Endothelial cell of umbilical vein (primary cell): ENCODE data around the gene GMCL2. TPM values are rescaled to one million over a fixed set of nuclear protein-coding genes. Genes with fewer than 3 reads are reported as not detected.

ENCODE experiments used
- BruUV-seq: library from RNA; stranded (reverse); fragments of 400-500 nt; replicated peaks from 2 replicates; lab custom pipeline; 2021; lab: Mats Ljungman, UMichigan
- CTCF ChIA-PET: fragments of 300-600, 350-600 bp; sonication (Branson Sonifier 250); formaldehyde crosslinking; loops from one replicate; lab custom pipeline; 2021; ENCODE audit warnings: antibody characterized with exemption, inconsistent platforms; lab: Charles Lee
- POLR2A ChIA-PET: fragments of 300-600, 350-600 bp; sonication (Branson Sonifier 250); formaldehyde crosslinking; loops from one replicate; lab custom pipeline; 2021; ENCODE audit warnings: antibody characterized with exemption, inconsistent platforms; lab: Charles Lee
- DNase-seq: peaks from one replicate; pipeline ENCODE4 v3.0.0-alpha.2; 2011; ENCODE audit warnings: low read depth, low spot score
- FAIRE-seq: peaks from 2 replicates; lab custom pipeline; 2011; peaks lifted over from hg19 to GRCh38; lab: Jason Lieb, UNC
- H2AFZ ChIP-seq: 2 replicates; pipeline ENCODE4 v1.6.0; 2012; ENCODE audit warnings: low read depth, low read length, control low read depth, inconsistent platforms
- H3K27ac ChIP-seq: 2 replicates; pipeline ENCODE4 v1.5.1; 2011; ENCODE audit warnings: low read depth, mild to moderate bottlenecking, control low read depth, low read length, moderate library complexity; ENCODE audit not compliant: insufficient read depth
- H3K27me3 ChIP-seq, 2 experiments: 2 replicates each; pipeline versions ENCODE4 v1.6.0 to v1.6.1; 2011; ENCODE audit warnings: low read length in 2 of 2, mixed read lengths in 1 of 2; ENCODE audit not compliant: control insufficient read depth in 2 of 2, insufficient read depth in 2 of 2
- H3K36me3 ChIP-seq, 2 experiments: 2 replicates in 1 of 2; 3 replicates in 1 of 2; pipeline ENCODE4 v1.5.1; 2011; ENCODE audit warnings: low read length in 2 of 2, mild to moderate bottlenecking in 1 of 2, moderate library complexity in 1 of 2; ENCODE audit not compliant: control insufficient read depth in 2 of 2, insufficient read depth in 2 of 2; ENCODE audit errors: extremely low read depth in 1 of 2
- H3K4me1 ChIP-seq: 3 replicates; pipeline ENCODE4 v1.5.1; 2011; ENCODE audit warnings: mild to moderate bottlenecking, low read length; ENCODE audit not compliant: control insufficient read depth, insufficient read depth; ENCODE audit errors: extremely low read depth
- H3K4me2 ChIP-seq: 2 replicates; pipeline ENCODE4 v1.6.1; 2011; ENCODE audit warnings: low read length, control low read depth, mixed read lengths; ENCODE audit not compliant: insufficient read depth
- H3K4me3 ChIP-seq, 3 experiments: fragments of 200-600 bp in 1 of 3; sonication (generic), shearing (Covaris generic) in 1 of 3; replicated peaks in 1 of 3; 2 replicates each; pipeline ENCODE4 v1.5.1; 2011 to 2016; ENCODE audit warnings: control low read depth in 3 of 3, low read length in 3 of 3, mild to moderate bottlenecking in 2 of 3, inconsistent platforms in 1 of 3, low read depth in 1 of 3, moderate library complexity in 1 of 3; ENCODE audit not compliant: insufficient read depth in 1 of 3
- H3K79me2 ChIP-seq: 2 replicates; pipeline ENCODE4 v1.6.0; 2012; ENCODE audit warnings: low read length, inconsistent platforms; ENCODE audit not compliant: control insufficient read depth, insufficient read depth
- H3K9ac ChIP-seq: replicated peaks from 2 replicates; pipeline ENCODE3; 2011; ENCODE audit warnings: low read length, control low read depth; ENCODE audit not compliant: insufficient read depth; ENCODE audit errors: extremely low read depth
- H3K9me1 ChIP-seq: replicated peaks from 3 replicates; pipeline ENCODE4 v1.6.0; 2011; ENCODE audit warnings: mild to moderate bottlenecking, low read length; ENCODE audit not compliant: control insufficient read depth, insufficient read depth; ENCODE audit errors: extremely low read depth
- H3K9me3 ChIP-seq: replicated peaks from 2 replicates; pipeline ENCODE4 v1.5.1; 2012; ENCODE audit warnings: low read length, inconsistent platforms; ENCODE audit not compliant: control insufficient read depth, insufficient read depth
- H4K20me1 ChIP-seq: replicated peaks from 2 replicates; pipeline ENCODE3; 2011; ENCODE audit warnings: mild to moderate bottlenecking, low read length; ENCODE audit not compliant: control insufficient read depth, insufficient read depth; ENCODE audit errors: extremely low read depth
- EZH2 ChIP-seq: IDR thresholded peaks from 2 replicates; pipeline ENCODE4 v1.6.1; 2012; ENCODE audit warnings: borderline replicate concordance, low read depth, mild to moderate bottlenecking, moderate library complexity, low read length, inconsistent platforms; ENCODE audit not compliant: severe bottlenecking
- FOS ChIP-seq: IDR thresholded peaks from 2 replicates; pipeline ENCODE4 v1.6.1; 2011; ENCODE audit warnings: mild to moderate bottlenecking, low read length, moderate library complexity, borderline replicate concordance; ENCODE audit not compliant: insufficient read depth
- GATA2 ChIP-seq: IDR thresholded peaks from 2 replicates; pipeline ENCODE4 v1.7.0; 2011; ENCODE audit warnings: low read depth, mild to moderate bottlenecking, moderate library complexity, mixed read lengths, low read length; ENCODE audit not compliant: insufficient read length, insufficient read depth
- JUN ChIP-seq: IDR thresholded peaks from 2 replicates; pipeline ENCODE4 v1.6.1; 2011; ENCODE audit warnings: borderline replicate concordance, low read depth; ENCODE audit not compliant: insufficient read length, insufficient read depth
- MYC ChIP-seq: IDR thresholded peaks from one replicate; pipeline ENCODE4 v1.6.1; 2011; ENCODE audit warnings: mild to moderate bottlenecking, low read depth, low read length
- POLR2A ChIP-seq: IDR thresholded peaks from 2 replicates; pipeline ENCODE4 v1.6.1; 2012; ENCODE audit warnings: low read depth, mild to moderate bottlenecking, control low read depth, low read length
- POLR2AphosphoS5 ChIP-seq: IDR thresholded peaks from 2 replicates; pipeline ENCODE4 v1.6.1; 2012; ENCODE audit warnings: low read depth, mild to moderate bottlenecking, control low read depth, low read length, moderate library complexity; ENCODE audit not compliant: insufficient read depth
- dilution Hi-C: fragments of 300-500 bp; cut with MboI; formaldehyde crosslinking; loops from one replicate; pipeline ENCODE4 v1.15.0; 2019; ENCODE audit warnings: low sequenced_read_pairs; ENCODE audit not compliant: extremely low pct_ligation_motif_present
- intact Hi-C: fragments of 100-400 bp; cut with micrococcal nuclease; formaldehyde crosslinking; loops from one replicate; pipeline ENCODE4 v1.10.0; 2022
- polyA plus RNA-seq, 4 experiments: library from polyadenylated mRNA; depleted of rRNA in 3 of 4; stranded (reverse) in 3 of 4; unstranded in 1 of 4; fragments of >200 nt; gene quantifications; 2 replicates each; pipeline versions ENCODE4 v1.2.1 to v1.2.3, GENCODE V29; 2011 to 2012; ENCODE audit warnings: missing spikeins in 1 of 4
- total RNA-seq: library from RNA; stranded (reverse); gene quantifications from 2 replicates; pipeline ENCODE4 v1.2.3, GENCODE V29; 2021
- TF ChIP-seq, protein P1 (sequence below): IDR thresholded peaks from 2 replicates; pipeline ENCODE4 v1.6.1; 2011; ENCODE audit not compliant: insufficient read depth, insufficient read length
- TF ChIP-seq, protein P2 (sequence below), 2 donors: IDR thresholded peaks; 1 replicate in 1 of 2; 2 replicates in 1 of 2; pipeline ENCODE4 v1.5.1; 2011; ENCODE audit warnings: low read length in 2 of 2, mild to moderate bottlenecking in 2 of 2, moderate library complexity in 2 of 2, control low read depth in 1 of 2, inconsistent platforms in 1 of 2, low read depth in 1 of 2; ENCODE audit not compliant: insufficient read depth in 1 of 2; ENCODE audit errors: extremely low read depth in 1 of 2

Gene GMCL2
- total and polyA plus RNA-seq, 2 donors (not counting 3 experiments of a cell fraction or from before 2014, with no cell fraction given) = not detected

DNA sequence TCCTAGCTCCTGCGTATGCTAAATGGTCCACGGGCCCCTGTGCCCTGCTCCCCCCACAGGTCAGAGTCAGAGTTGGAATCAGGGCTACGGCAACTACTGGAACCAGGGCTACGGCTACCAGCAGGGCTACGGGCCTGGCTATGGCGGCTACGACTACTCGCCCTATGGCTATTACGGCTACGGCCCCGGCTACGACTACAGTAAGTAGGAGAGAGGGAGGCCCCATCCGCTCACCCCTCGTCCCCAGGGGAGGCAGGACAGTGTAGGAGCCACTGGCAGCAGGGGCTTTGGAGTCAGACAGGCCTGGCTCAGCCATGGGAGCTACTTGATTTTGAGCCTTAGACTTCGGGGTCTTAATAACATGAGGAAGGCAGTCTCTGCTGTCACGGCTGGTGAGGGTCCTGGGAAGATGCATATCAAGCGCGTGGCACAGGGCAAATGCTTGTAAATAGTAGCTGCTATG lies 22.9 kb upstream of the GMCL2 start:
- no peak overlapping the region for H2AFZ ChIP-seq
- POLR2A ChIA-PET = no interaction called here
- CTCF ChIA-PET = no interaction called here
- no peaks in the 10 kb centered on the region for H3K9me1 ChIP-seq
- BruUV-seq = no TSS peak
- intact Hi-C loops = no loop called here
- no peak for DNase-seq
- TF ChIP-seq EZH2 = no peak
- no peak for TF ChIP-seq MYC
- no peak for TF ChIP-seq POLR2A
- TF ChIP-seq, protein P1, sequence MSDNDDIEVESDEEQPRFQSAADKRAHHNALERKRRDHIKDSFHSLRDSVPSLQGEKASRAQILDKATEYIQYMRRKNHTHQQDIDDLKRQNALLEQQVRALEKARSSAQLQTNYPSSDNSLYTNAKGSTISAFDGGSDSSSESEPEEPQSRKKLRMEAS = no peak
- no peak for TF ChIP-seq JUN
- TF ChIP-seq POLR2AphosphoS5 = no peak
- TF ChIP-seq, protein P2, sequence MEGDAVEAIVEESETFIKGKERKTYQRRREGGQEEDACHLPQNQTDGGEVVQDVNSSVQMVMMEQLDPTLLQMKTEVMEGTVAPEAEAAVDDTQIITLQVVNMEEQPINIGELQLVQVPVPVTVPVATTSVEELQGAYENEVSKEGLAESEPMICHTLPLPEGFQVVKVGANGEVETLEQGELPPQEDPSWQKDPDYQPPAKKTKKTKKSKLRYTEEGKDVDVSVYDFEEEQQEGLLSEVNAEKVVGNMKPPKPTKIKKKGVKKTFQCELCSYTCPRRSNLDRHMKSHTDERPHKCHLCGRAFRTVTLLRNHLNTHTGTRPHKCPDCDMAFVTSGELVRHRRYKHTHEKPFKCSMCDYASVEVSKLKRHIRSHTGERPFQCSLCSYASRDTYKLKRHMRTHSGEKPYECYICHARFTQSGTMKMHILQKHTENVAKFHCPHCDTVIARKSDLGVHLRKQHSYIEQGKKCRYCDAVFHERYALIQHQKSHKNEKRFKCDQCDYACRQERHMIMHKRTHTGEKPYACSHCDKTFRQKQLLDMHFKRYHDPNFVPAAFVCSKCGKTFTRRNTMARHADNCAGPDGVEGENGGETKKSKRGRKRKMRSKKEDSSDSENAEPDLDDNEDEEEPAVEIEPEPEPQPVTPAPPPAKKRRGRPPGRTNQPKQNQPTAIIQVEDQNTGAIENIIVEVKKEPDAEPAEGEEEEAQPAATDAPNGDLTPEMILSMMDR (IDR thresholded peaks at IDR 0.05; ENCODE audit: extremely low read depth in 1 of 2, insufficient read depth in 1 of 2, low read depth in 1 of 2, low read length in 2 of 2) = no peak
- TF ChIP-seq FOS = no peak
- TF ChIP-seq GATA2 = no peak
- FAIRE-seq = no peak
- no peaks in the 10 kb centered on the region for H3K27me3 ChIP-seq
- no peaks in the 10 kb centered on the region for H3K9me3 ChIP-seq
- peaks cover 4% of the 10 kb centered on the region for H4K20me1 ChIP-seq
- no peak overlapping the region for H3K4me2 ChIP-seq
- dilution Hi-C loops = no loop called here
- H3K4me3 ChIP-seq = no peak overlapping the region
- H3K4me1 ChIP-seq = peaks cover 19% of the 10 kb centered on the region
- H3K27ac ChIP-seq = no peak overlapping the region
- H3K9ac ChIP-seq = no peak overlapping the region
- H3K36me3 ChIP-seq = peaks cover 34 to 67% of the 10 kb centered on the region in 2 experiments
- H3K79me2 ChIP-seq = peaks cover 45% of the 10 kb centered on the region
